Neural progenitor cell (in vitro differentiated cells): ENCODE data around the gene NABP1. TPM values are rescaled to one million over a fixed set of nuclear protein-coding genes. Genes with fewer than 3 reads are reported as not detected.

Experiments used
- DNase-seq: peaks from one replicate; pipeline ENCODE4 v3.0.0-alpha.2; 2016; ENCODE audit warnings: low spot score
- H2AFZ ChIP-seq: fragments of 200-600 bp; sonication (generic); replicated peaks from 2 replicates; pipeline ENCODE4 v1.6.1; 2016; ENCODE audit warnings: antibody characterized with exemption
- H3F3A ChIP-seq: fragments of 200-600 bp; sonication (generic); 2 replicates; pipeline ENCODE4 v1.6.1; 2016; ENCODE audit warnings: antibody characterized with exemption, low read depth
- H3K27ac ChIP-seq: fragments of 200-600 bp; sonication (generic); 2 replicates; pipeline ENCODE4 v1.5.1; 2016; ENCODE audit warnings: mild to moderate bottlenecking
- H3K27me3 ChIP-seq: fragments of 200-600 bp; sonication (generic); 2 replicates; pipeline ENCODE4 v1.6.1; 2016; ENCODE audit warnings: mild to moderate bottlenecking, moderate library complexity
- H3K36me3 ChIP-seq: fragments of 200-600 bp; sonication (generic); 2 replicates; pipeline ENCODE4 v1.5.1; 2016
- H3K4me1 ChIP-seq: fragments of 200-600 bp; sonication (generic); 2 replicates; pipeline ENCODE4 v1.6.1; 2016; ENCODE audit warnings: mixed run types
- H3K4me2 ChIP-seq: fragments of 200-600 bp; sonication (generic); 2 replicates; pipeline ENCODE4 v1.6.1; 2016
- H3K4me3 ChIP-seq: fragments of 200-600 bp; sonication (generic); 2 replicates; pipeline ENCODE4 v1.5.1; 2016
- H3K79me2 ChIP-seq: fragments of 200-600 bp; sonication (generic); 2 replicates; pipeline ENCODE4 v1.6.1; 2016; ENCODE audit warnings: low read depth
- H3K9ac ChIP-seq: fragments of 200-600 bp; sonication (generic); 2 replicates; pipeline ENCODE4 v1.6.1; 2016
- H3K9me3 ChIP-seq: fragments of 200-600 bp; sonication (generic); 2 replicates; pipeline ENCODE4 v1.5.1; 2016; ENCODE audit warnings: low read depth
- H4K20me1 ChIP-seq: fragments of 200-600 bp; sonication (generic); 2 replicates; pipeline ENCODE4 v1.6.1; 2016; ENCODE audit warnings: low read depth
- H3K27ac Mint-ChIP-seq: 3 replicates; pipeline ENCODE4 v1.8.0; 2021; ENCODE audit warnings: mixed read lengths
- H3K27me3 Mint-ChIP-seq: 2 replicates; pipeline ENCODE4 v1.8.0; 2022; ENCODE audit warnings: low read depth, mild to moderate bottlenecking, inconsistent platforms, moderate library complexity, mixed read lengths; ENCODE audit not compliant: insufficient read depth
- H3K36me3 Mint-ChIP-seq: 3 replicates; pipeline ENCODE4 v1.8.0; 2021; ENCODE audit warnings: mixed read lengths
- H3K4me1 Mint-ChIP-seq: 3 replicates; pipeline ENCODE4 v1.8.0; 2021; ENCODE audit warnings: mixed read lengths
- H3K4me3 Mint-ChIP-seq: 3 replicates; pipeline ENCODE4 v1.8.0; 2021; ENCODE audit warnings: mild to moderate bottlenecking, moderate library complexity, mixed read lengths
- H3K9me3 Mint-ChIP-seq: 3 replicates; pipeline ENCODE4 v1.8.0; 2020; ENCODE audit warnings: mixed read lengths
- EZH2 ChIP-seq: fragments of 200-600 bp; sonication (generic); IDR thresholded peaks from 2 replicates; pipeline ENCODE4 v1.6.1; 2017; ENCODE audit warnings: antibody characterized with exemption, mild to moderate bottlenecking, moderate library complexity
- EZH2phosphoT487 ChIP-seq: fragments of 200-600 bp; sonication (generic); IDR thresholded peaks from 2 replicates; pipeline ENCODE4 v1.6.1; 2017; ENCODE audit warnings: antibody characterized with exemption
- total RNA-seq: library from RNA; depleted of rRNA; stranded (reverse); fragments of >200 nt; gene quantifications from 2 replicates; pipeline ENCODE4 v1.2.3, GENCODE V29; 2015; ENCODE audit warnings: low replicate concordance
- TF ChIP-seq, protein P1 (sequence below): fragments of 200-600 bp; sonication (generic); IDR thresholded peaks from 2 replicates; pipeline ENCODE4 v1.5.1; 2017; ENCODE audit warnings: antibody characterized with exemption, mild to moderate bottlenecking

Gene NABP1
- total RNA-seq, 1 donor from 2014 or later: 2.8 TPM

- Mint-ChIP-seq H3K27me3 (peaks cover 2% of the 10 kb centered on the region), H3K4me3 (no peak overlapping the region), H3K27ac (no peak overlapping the region), H3K9me3 (no peaks in the 10 kb centered on the region), H3K4me1 (peaks cover 16% of the 10 kb centered on the region), H3K36me3 (no peaks in the 10 kb centered on the region)
- no peak for TF ChIP-seq EZH2phosphoT487
- TF ChIP-seq, protein P1, sequence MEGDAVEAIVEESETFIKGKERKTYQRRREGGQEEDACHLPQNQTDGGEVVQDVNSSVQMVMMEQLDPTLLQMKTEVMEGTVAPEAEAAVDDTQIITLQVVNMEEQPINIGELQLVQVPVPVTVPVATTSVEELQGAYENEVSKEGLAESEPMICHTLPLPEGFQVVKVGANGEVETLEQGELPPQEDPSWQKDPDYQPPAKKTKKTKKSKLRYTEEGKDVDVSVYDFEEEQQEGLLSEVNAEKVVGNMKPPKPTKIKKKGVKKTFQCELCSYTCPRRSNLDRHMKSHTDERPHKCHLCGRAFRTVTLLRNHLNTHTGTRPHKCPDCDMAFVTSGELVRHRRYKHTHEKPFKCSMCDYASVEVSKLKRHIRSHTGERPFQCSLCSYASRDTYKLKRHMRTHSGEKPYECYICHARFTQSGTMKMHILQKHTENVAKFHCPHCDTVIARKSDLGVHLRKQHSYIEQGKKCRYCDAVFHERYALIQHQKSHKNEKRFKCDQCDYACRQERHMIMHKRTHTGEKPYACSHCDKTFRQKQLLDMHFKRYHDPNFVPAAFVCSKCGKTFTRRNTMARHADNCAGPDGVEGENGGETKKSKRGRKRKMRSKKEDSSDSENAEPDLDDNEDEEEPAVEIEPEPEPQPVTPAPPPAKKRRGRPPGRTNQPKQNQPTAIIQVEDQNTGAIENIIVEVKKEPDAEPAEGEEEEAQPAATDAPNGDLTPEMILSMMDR: no peak
- TF ChIP-seq EZH2: no peak
- Histone ChIP-seq H3K4me1 (peaks cover 13% of the 10 kb centered on the region), H3K9me3 (no peaks in the 10 kb centered on the region), H3K36me3 (no peaks in the 10 kb centered on the region), H2AFZ (no peak overlapping the region), H3F3A (peaks cover 18% of the 10 kb centered on the region), H3K9ac (no peak overlapping the region), H3K27me3 (no peaks in the 10 kb centered on the region), H3K4me2 (no peak overlapping the region), H3K79me2 (no peaks in the 10 kb centered on the region), H3K4me3 (no peak overlapping the region), H3K27ac (no peak overlapping the region), H4K20me1 (no peaks in the 10 kb centered on the region)
- DNase-seq: no peak
These were observed 25.3 kb downstream of the NABP1 start for GRCh38 chr2:191703079-191703725.

DNA sequence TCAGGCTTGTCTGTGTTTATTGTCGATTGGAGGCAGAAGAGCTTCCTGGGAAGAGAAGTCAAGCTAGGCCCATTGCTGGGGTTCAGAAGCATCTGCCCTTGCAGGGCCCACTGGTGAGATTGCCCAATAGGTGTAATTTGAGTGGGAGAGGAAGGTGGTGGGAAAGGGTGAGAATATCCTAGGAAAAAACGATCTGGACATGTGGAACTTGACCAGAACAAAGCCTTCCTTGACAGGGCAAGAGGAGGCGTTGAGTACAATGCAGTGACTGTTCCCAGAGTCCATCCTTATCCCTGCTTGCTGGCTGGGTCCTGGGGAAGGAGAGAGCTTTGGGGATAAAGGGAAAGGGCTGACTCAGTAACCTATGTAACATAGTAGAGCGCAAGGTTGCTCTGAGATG, 27.1 kb downstream of the NABP1 start:
- Histone ChIP-seq H2AFZ (no peak overlapping the region), H3K27me3 (no peaks in the 10 kb centered on the region), H3K36me3 (no peaks in the 10 kb centered on the region), H3K27ac (no peak overlapping the region), H3K4me1 (peaks cover 13% of the 10 kb centered on the region), H4K20me1 (no peaks in the 10 kb centered on the region), H3K4me2 (no peak overlapping the region), H3K79me2 (no peaks in the 10 kb centered on the region), H3K4me3 (no peak overlapping the region), H3K9ac (no peak overlapping the region), H3F3A (peaks cover 2% of the 10 kb centered on the region), H3K9me3 (no peaks in the 10 kb centered on the region)
- TF ChIP-seq EZH2phosphoT487 (no peak), EZH2 (no peak)
- TF ChIP-seq, protein P1: no peak
- Mint-ChIP-seq H3K9me3 (no peaks in the 10 kb centered on the region), H3K27me3 (peaks cover 2% of the 10 kb centered on the region), H3K4me3 (no peak overlapping the region), H3K36me3 (no peaks in the 10 kb centered on the region), H3K27ac (no peak overlapping the region), H3K4me1 (peaks cover 16% of the 10 kb centered on the region)
- no peak for DNase-seq

- Histone ChIP-seq H2AFZ (no peak overlapping the region), H3K4me1 (peaks cover 13% of the 10 kb centered on the region), H3K36me3 (no peaks in the 10 kb centered on the region), H3K9me3 (no peaks in the 10 kb centered on the region), H3K9ac (no peak overlapping the region), H3K27ac (no peak overlapping the region), H3F3A (no peaks in the 10 kb centered on the region), H3K79me2 (no peaks in the 10 kb centered on the region), H3K4me3 (no peak overlapping the region), H3K4me2 (no peak overlapping the region), H4K20me1 (no peaks in the 10 kb centered on the region), H3K27me3 (no peaks in the 10 kb centered on the region)
- Mint-ChIP-seq H3K36me3 (no peaks in the 10 kb centered on the region), H3K4me1 (peaks cover 19% of the 10 kb centered on the region), H3K4me3 (no peak overlapping the region), H3K27me3 (peaks cover 2% of the 10 kb centered on the region), H3K27ac (no peak overlapping the region), H3K9me3 (no peaks in the 10 kb centered on the region)
- no peak for TF ChIP-seq EZH2phosphoT487
- no peak for TF ChIP-seq EZH2
- TF ChIP-seq, protein P1: no peak
- no peak for DNase-seq
These were observed 27.8 kb downstream of the NABP1 start for GRCh38 chr2:191705701-191706100.
